Activated CD4-positive, alpha-beta T cell treated with anti-CD3 and anti-CD28 coated beads for 48 hours (primary cell): ENCODE measurements around the gene RPS8.
"Not testable (repeated sequence)": the region's sequence is repeated elsewhere in the genome, so short reads cannot be mapped to it uniquely, and the experiment has no call there.

Source experiments
- DNase-seq: peaks from one replicate; pipeline ENCODE4 v3.0.0-alpha.2; 2020

Gene RPS8

GRCh38 chr1:44803312-44804095 lies 28.2 kb downstream of the RPS8 start:
- no peak for DNase-seq

- no peak for DNase-seq
These were observed 30.1 kb downstream of the RPS8 start for GRCh38 chr1:44805311-44806024.

DNA sequence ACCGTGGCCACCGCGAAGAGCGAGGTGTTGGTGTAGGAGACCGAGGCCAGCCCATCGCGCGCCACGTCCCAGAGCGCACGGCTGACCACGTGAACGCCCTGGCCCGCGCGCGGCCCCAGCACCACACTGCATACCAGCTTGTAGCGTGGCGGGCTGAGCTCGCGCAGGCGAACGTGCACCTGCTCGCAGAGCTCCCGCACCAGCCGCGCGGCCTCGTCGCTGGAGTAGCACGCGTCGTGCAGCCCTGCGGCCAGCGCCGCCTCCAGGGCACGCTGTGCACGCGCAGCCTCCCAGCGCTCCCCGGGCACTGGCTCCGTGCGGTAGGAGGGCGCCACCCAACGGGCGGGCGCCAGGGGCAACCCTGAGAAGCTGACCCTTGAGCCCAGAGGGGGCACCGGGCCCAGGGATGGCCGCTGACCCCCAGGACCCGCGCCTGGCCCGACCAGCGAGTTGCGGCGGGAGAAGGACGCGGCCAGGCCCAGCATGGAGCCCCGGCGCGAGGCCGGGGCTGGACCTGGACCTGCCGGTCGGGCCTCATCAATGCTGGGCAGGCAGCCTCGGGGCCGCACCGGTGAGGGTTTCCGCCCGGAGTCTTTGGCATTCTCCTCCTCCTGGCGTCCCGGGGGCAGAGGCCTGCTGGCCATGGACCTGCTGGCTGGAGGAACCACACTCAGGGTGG lies 30.8 kb downstream of the RPS8 start:
- DNase-seq: no peak

DNA sequence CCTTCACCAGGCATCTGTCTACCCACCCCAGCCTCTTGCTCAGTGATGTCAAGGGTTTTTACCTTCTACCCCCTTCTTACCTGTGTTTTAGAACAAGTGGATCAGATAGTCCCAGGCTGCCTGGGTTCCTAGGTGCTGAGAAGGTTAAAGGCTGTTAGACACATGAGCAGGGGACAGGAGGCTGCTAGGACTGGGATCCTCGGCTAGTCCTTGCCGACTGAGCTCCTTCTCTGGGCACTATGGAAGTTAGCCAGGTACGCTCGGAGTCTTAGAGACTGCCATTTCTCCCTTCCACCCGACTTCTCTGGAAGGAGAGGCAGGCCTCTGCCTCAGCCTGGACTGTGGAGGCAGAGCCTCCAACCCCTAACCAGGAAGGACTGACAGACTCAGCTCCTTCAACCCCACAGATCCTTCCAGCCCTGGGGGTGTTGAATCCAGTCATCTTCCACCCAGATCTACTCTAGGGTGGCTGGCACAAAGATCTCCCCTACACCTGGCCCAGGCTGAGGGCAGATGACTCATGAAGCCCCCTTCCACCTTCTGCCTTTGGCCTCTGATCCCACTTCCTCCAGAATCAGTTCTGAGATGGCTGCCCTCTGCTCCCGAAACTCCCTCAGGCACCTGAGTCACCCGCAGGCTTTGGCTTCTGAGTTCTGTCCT lies 31.5 kb downstream of the RPS8 start, which contains the start of gene DYNLT4:
Gene DYNLT4 (minus strand): TSS at position 648 of the 660 bp plus-strand sequence. CDS start 683 bp downstream, outside the sequence.
- no peak for DNase-seq

GRCh38 chr1:44807364-44808062 lies 32.2 kb downstream of the RPS8 start:
- DNase-seq: peak; percentile 94

DNA sequence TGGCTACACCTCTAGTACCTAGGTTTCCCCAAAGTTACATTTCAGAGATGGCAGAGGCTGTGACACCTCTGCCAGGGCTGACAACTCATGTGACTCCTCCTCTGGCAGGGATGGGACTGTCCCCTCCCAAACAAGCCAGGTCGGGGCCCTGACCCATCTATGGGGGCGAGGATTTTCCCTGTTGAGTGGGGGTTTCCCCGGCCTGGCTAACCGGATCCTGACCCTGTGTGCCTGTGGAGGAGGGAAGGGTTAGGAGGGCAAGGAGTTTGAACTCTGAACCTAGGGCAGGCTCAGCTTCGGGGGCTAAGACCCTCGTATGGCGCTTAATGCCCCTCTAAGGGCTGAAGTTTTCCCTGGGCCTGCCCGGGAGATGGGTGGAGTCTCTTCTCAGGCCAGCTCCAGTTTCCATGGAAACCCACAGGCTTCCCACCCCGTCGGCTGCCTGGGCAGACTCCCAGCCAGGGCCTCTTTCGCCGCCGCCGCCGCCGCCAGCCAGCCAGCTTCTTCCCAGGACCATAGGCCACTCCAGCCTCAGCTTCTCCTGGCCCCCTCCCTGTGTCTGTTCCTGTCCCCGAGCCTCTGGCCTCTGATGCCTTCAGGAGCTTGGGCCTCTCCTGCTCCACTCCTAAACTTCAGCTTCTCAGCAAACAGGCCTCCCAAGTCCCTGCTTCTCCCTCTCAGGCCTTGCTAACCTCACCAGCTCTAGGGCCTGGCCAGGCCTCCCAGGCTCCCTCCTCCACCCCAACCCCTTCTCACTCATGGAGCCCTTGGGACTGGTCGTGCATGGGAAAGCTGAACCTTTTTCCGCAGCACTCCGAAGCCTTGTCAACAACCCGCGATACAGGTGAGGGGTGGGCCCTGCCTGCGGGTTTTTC lies 33.0 kb downstream of the RPS8 start, which contains the start of gene BTBD19:
Gene BTBD19 (plus strand): TSS at position 461 of the 875 bp plus-strand sequence. CDS start 298 bp downstream, at position 759.
- DNase-seq: peak; percentile 88

DNA sequence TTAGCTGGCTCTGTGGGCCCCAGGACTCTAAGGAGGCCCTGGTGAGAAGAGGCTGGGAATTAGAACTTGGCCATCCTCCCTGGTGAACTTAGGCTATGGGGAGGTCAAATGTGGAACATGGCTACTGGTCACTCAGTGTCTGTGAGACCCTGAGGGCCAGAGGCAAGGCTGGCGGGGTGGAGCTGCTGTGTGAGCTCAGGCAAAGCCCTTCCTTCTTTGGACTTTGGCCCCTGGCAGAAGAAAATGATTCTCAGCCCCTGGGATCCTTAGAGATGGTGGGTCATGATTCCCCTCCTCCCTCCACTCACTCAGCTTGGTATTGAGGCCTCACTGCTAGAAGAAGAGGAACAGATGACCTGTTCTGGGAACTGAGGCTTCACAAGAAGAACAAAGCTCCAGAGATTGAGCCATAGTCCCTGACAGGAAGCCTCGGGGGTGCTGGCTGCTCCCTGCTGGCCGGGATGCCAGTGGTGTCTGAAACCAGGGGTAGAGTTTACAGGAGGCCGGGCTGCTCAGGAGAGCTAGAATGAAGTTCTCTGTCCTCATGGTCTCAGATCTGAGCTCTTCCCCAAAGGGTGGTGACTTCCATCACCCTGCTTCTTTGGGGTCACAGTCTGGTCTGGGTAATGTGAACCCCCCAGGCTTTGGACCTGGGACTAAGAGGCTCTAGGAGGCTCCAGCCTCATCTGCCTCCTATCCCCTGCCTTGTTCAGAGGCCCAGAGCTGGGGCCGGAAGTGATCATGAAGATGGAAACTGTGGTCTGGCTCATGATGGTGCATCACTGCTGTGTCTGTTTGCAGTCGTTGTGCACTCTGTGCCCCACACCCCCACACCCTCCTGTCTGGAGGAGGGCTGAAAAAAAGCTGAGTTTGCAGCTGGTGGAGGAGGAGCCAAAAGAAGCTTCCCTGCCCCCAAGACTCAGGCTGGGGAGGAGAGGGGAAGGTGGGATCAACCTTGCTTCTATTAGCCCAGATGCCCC lies 33.9 kb downstream of the RPS8 start:
- peak; percentile 92 for DNase-seq

DNA sequence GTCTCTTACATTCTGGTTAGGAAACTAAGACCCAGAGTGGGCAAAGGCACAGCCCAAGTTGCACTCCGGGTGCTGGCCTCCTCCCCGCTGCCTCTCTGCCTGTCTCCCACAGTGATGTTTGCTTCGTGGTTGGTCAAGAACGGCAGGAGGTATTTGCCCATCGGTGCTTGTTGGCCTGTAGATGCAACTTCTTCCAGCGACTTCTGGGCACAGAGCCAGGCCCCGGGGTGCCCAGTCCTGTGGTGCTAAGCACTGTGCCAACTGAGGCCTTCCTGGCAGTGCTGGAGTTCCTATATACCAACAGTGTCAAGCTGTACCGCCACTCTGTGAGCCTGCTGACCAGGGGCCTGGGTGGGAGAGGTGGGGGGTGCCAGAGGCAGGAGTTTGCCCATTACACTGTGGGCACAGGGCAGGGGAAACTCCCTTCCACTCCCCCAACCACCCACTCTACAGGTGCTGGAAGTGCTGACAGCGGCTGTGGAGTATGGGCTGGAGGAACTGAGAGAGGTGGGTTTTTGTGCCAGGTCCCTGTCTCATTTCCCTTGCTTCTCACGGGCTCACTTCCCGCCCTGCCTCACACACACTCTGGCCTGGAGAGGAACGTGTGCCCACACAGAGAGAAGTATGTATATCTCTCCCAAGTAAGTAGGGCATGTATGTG lies 34.9 kb downstream of the RPS8 start:
- peak; percentile 46 for DNase-seq

- DNase-seq: not testable (repeated sequence)
These were observed 35.4 kb downstream of the RPS8 start for GRCh38 chr1:44810762-44811105.

DNA sequence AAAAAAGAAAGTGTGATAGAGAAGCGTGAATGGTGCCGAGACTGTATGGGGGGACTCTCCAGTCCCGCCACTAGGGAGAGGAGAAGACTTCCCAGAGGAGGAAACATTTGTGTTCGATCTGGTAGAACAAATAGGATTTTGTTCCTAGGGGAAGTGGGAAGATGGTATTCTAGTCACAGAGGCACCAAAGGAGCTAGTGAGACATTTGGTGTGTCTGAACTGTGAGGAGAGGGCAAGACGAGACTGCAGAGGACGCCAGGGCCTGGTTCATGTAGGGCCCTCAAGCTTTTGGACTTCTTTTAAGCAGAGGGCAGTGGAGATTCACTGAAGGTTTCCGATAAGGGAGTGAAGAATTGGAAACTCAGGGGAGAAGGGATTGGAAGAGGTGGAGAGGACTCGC lies 35.9 kb downstream of the RPS8 start:
- no peak for DNase-seq

- no peak for DNase-seq
These were observed 37.6 kb downstream of the RPS8 start for GRCh38 chr1:44812822-44813543.

- not testable (repeated sequence) for DNase-seq
These were observed 40.6 kb downstream of the RPS8 start for GRCh38 chr1:44815926-44816325.

DNA sequence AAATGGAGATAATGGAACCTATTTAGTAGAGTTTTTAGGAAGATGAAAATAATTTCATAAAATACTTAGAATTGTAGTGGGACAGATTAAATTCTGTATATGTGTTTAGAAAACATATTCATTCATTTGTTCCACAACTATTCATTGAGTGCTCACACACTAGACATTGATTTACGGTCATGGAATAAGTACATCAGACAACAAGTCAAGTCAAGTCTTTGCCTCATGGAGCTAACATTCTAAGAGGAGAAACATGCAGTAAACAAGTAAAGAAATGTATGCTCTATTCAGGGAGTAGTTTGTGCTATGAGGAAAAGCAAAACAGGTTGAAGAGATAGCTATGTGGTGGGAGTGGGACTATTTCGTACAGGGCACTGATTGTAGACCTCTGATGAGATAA lies 42.0 kb downstream of the RPS8 start:
- DNase-seq: no peak

DNA sequence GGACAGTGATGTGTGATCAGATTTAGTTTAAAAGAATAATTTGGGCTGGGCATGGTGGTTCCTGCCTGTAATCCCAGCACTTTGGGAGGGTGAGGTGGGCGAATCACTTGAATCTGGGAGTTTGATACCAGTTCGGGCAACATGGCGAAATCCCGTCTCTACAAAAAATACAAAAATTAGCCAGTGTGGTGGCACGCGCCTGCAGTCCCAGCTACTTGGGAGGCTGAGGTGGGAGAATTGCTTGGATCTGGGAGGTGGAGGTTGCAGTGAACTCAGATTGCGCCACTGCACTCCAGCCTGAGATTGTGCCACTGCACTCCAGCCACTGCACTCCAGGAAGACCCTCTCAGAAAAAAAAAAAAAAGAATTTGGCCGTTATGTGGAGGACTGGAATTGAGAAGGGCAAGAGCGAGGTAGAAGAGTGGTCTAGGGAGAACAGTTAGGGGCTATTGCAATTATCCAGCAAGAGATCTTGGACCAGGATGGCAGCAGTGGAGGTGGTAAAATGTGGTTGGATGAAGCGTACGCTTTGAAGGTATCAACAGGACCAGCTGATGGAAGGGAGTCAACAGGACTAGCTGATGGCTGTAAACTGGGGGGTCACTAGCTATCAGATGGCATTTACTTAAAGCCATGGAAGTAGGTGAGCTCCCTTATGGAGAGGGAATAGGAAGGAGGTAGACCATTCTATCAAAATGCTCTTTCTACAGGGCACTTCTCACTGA lies 42.6 kb downstream of the RPS8 start:
- DNase-seq: no peak

DNA sequence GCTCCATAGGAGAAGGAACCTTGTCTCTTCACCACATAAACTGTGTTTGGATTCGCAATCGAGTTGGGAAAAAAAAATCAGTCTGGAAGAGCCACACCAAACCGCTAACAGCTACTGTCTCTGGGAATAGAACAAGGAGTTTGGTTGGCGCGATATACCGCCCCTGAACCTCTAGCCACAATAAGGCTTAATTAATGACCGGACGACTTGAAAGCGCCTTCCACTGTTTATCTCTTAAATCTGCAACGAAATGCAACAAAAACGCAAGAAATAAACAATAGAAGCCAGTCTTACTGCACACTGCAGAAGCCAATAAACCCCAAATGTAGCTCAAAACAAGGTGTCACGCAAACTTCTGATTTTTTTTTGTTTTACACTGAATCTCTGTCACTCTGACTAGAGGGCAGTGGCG lies 43.9 kb downstream of the RPS8 start:
- DNase-seq: peak; percentile 20

DNA sequence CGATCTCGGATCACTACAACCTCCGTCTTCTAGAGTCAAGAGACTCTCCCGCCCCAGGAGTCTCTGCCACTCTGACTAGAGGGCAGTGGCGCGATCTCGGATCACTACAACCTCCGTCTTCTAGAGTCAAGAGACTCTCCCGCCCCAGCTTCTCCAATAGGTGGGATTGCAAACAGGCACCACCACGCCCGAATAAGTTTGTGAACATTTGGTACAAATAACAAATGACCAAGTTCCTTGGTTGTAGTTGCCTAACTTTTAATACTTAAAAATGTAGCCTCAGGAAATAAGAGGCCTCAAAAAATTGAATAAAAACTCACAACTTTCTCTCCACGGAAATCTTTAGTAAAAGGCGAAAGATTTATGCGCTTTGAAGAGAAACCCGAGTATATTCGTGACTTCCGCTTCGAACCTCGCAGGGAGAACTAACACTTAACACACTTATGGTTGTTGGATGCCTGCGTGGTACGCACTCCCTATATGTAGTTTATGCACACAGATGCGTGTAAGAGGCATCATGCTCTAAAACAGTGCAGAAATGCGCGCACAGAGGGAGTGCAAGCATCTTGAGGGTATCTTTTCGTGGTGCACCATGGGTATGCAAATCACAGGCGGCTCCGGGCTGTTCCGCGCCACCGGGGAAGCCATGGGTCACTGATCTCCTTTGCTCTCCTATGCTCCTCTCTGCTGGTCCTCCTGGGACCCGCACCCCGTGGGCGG lies 44.4 kb downstream of the RPS8 start:
- DNase-seq: peak; percentile 91
